Head of caudate nucleus (tissue), 42 donors: Measurements from ENCODE around the gene TTI1.
A peak's percentile ranks its signal among the peaks of the same experiment; 100 is the strongest.

ENCODE experiments used
- DNase-seq, 42 donors: peaks; one replicate each; pipeline versions ENCODE4 v3.0.0 to v3.0.0-alpha.2; 2020 to 2021; ENCODE audit warnings: mixed read lengths in 7 of 42
- intact Hi-C: fragments of 100-400 bp; cut with DNase I; formaldehyde crosslinking; loops from one replicate; pipeline ENCODE4 v1.15.0; 2022

TTI1 gene

DNA sequence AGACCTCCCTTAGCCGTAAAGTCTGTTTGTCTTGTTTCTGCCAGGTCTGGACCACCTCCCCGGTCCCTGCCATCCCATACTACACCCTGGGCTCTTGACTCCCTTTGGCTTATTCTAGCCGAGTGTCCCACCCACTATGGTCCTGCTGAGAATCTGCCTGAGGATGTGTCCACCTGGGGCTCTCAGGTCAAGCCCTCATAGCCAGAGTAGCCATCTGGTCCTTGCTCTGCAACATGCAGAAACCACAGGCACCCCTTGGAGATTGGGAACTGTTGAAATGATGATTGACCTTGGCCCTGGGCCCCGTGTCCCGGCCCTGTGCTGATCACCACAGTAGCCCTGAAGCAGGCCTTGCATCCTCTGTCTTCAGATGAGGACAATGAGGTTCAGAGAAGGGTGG lies 86.3 kb downstream of the TTI1 start:
- intact Hi-C loops = no loop called here
- DNase-seq = peak in 2 of 42 donors; percentile 4 to 22

DNA sequence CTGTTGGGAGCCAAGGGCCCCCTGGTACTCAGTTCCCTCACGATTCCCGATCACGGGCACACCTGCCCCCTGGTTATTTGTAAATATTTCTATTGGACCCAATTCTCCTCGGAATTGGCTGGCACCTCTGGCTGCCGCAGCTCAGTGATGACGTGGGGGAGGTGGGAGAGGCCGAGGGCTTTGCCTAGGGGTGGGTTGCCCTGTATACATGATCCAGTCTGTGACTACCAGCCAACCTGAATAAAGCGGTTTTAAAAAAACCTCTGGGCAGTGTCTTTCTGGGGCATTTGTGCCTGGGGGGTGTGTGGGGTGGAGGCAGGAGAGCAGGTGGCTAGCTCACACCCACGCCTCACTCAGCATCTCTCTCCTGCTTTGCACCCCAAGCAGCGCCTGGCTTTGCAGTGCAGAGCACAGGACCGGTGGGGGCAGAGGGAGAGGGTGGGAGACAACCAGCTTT lies 88.1 kb downstream of the TTI1 start:
- DNase-seq = peak in 2 of 42 donors; percentile 16 to 26
- intact Hi-C loops = no loop called here

GRCh38 chr20:37944456-37944981 lies 88.7 kb downstream of the TTI1 start:
- intact Hi-C loops = no loop called here
- DNase-seq = peak in 2 of 42 donors; percentile 14 to 21

GRCh38 chr20:37943501-37944455 lies 89.5 kb downstream of the TTI1 start:
- intact Hi-C loops = no loop called here
- DNase-seq = peak in 2 of 42 donors; percentile 28 to 31

- DNase-seq = peak in 2 of 42 donors; percentile 28 to 29
These were observed 90.2 kb downstream of the TTI1 start for GRCh38 chr20:37943033-37943432.

DNA sequence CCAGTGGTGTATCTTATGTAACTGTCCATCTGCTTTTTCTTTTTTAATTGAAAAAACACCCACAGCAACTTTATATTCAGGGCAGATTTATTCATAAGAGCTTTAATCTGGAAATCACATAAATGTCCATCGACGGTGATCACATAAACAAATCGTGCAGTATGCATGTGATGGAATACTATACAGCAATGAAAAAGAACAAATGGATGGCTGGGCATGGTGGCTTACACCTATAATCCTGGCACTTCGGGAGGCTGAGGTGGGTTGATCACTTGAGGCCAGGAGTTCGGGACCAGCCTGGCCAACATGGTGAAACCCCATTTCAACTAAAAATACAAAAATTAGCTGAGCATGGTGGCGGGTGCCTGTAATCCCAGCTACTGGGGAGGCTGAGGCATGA lies 91.3 kb downstream of the TTI1 start:
- intact Hi-C loops = no loop called here
- peak in 1 of 42 donors; percentile 21 for DNase-seq

More at GRCh38 chr20:37943033-37943432, 90.2 kb downstream of the TTI1 start:
- intact Hi-C loops = no loop called here

- intact Hi-C loops = no loop called here
- DNase-seq = no peak
These were observed 91.9 kb downstream of the TTI1 start for GRCh38 chr20:37941332-37941731.

DNA sequence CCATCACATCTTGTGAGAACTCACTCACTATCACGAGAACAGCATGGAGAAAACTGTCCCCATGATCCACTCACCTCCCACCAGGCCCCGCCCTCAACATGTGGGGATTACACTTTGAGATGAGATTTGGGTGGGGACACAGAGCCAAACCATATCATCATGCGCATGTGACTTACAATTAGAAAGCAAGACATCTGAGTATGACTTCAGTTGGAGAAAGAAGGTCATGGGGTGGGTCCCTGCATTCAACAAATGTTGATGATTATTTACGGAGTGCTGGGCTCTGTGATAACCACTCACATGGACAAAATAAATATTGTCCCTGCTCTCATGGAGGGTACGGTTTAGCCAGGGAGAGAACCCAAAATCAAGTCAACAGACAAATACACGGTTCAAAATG lies 92.4 kb downstream of the TTI1 start:
- intact Hi-C loops = no loop called here

DNA sequence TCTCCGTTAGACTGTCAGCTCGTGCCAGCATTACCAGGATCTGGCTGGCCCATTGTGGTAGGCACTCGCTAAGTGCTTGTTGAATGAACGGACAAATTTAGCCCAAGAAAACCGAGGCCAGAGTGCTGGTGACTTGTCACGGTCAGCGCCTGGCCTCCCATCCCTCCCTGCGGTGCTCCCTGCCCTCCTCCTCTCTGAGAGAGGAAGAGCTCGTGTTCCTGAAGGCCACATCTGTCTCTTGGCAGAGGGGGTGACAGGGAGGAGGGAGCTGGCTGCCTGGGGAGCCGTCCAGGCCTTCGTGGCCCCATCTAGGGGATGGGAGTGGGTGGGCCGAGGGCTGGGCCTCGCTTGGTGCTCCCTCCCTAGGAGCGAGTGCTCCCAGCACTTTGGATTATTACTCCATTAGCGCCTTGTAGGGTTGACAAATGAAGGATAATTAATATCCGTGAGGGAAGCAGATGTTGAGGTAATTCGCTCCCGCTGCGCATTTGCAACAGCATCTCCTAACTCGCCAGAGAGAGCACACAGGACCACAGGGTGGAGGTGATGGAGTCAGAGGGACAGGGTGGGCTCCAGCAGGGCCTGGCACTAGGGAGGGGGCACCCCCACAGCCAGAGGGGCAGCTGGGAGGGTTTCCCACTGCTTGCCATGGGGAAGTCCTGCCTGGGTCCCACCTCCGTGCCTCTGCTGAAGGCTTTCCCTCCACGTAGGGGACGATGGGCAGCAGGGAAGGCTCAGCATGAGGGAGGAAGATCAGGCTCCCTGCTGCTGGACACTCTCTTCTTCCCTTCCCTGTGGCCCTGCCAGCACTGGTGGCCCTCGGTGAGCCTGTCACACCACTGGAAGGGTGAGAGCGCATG lies 93.3 kb downstream of the TTI1 start:
- intact Hi-C loops = no loop called here
- DNase-seq = peak in 1 of 42 donors; percentile 7

More for the DNA sequence above, 92.4 kb downstream of the TTI1 start:
- DNase-seq = peak in 1 of 42 donors; percentile 3

DNA sequence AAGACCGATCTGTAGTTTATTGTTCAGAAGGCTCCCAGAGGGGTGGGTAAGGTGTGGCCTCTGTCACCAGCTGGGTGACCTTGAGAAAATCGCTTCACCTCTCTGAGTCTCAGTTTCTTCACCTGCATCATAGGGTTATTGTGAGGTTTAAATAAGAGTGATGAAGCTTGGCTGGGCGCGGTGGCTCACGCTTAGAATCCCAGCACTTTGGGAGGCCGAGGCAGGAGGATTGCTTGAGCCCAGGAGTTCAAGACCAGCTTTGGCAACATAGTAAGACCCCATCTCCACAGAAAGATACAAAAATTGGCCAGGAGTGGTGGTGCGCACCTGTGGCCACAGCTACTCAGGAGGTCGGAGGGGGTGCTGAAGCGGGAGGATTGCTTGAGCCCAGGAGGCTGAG lies 94.3 kb downstream of the TTI1 start:
- intact Hi-C loops = no loop called here
- no peak for DNase-seq

- DNase-seq = no peak
- intact Hi-C loops = no loop called here
These were observed 95.0 kb downstream of the TTI1 start for GRCh38 chr20:37938181-37938750.

GRCh38 chr20:37937686-37938085 lies 95.6 kb downstream of the TTI1 start:
- DNase-seq = no peak
- intact Hi-C loops = no loop called here

DNA sequence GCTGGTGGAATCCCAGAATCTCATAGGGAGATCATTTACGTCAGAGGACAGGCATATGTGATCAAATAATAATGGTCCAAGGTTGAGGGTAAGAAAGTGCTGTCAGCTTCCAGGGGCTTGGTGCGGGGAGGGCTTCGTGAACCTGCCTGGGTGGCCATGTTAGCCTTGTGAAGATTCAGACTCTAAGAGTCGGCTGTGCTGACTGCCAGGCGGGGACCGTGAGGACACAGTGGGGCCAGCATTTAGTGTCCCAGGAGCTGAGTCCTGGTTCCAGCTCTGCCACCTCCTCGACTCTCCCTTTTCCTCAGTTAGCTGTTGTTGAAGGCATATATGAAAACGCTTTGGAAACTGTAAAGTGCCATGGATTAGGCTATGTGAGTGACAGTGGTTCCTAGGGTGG lies 96.8 kb downstream of the TTI1 start:
- intact Hi-C loops = no loop called here
- DNase-seq = no peak

- intact Hi-C loops = no loop called here
- DNase-seq = no peak
These were observed 97.2 kb downstream of the TTI1 start for GRCh38 chr20:37936041-37936440.

DNA sequence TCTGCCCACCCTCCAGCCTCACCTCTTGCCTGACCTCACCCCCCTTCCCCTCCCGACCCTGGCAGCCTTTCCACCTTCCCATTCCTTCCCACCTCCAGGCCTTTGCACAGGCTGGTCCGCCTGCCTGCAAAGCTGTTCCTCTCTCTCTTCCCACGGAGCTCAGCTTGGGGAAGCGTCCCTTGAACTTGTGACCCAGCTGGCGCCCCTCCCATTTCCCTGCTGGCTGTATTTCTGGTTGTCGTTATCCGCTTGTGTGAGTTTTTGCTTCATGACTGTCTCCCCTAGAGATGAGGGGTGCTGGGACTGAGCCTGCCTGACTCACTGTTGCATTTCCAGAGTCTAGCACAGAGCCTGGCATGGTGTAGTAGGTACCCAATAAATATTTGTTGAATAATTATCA lies 97.8 kb downstream of the TTI1 start:
- intact Hi-C loops = no loop called here

GRCh38 chr20:37934634-37935375 lies 98.5 kb downstream of the TTI1 start:
- intact Hi-C loops = no loop called here
- DNase-seq = no peak

More for the DNA sequence above, 97.8 kb downstream of the TTI1 start:
- DNase-seq = no peak

GRCh38 chr20:37933786-37934633 lies 99.2 kb downstream of the TTI1 start:
- intact Hi-C loops = no loop called here
- DNase-seq = no peak
